Cardiac muscle cell (in vitro differentiated cells and primary cell): ENCODE measurements around the gene DNM3. TPM values are rescaled to one million over a fixed set of nuclear protein-coding genes. Genes with fewer than 3 reads are reported as not detected.

Source experiments
- DNase-seq, 2 donors: peaks; one replicate each; pipeline versions ENCODE4 v3.0.0 to v3.0.0-alpha.2; 2010 to 2017; ENCODE audit warnings: low read depth in 1 of 2, low spot score in 1 of 2
- H3K27ac ChIP-seq: fragments of 200-600 bp; sonication (generic); 2 replicates; pipeline ENCODE4 v1.5.1; 2016
- H3K27me3 ChIP-seq: fragments of 200-600 bp; sonication (generic); 2 replicates; pipeline ENCODE4 v1.6.0; 2016; ENCODE audit warnings: control low read depth
- H3K36me3 ChIP-seq: fragments of 200-600 bp; sonication (generic); 2 replicates; pipeline ENCODE4 v1.5.1; 2016; ENCODE audit warnings: control low read depth
- H3K4me1 ChIP-seq: fragments of 200-600 bp; sonication (generic); 2 replicates; pipeline ENCODE4 v1.8.1; 2017; ENCODE audit warnings: low read depth, mild to moderate bottlenecking, mixed run types
- H3K4me3 ChIP-seq: fragments of 200-600 bp; sonication (generic); 2 replicates; pipeline ENCODE4 v1.5.1; 2016; ENCODE audit warnings: mild to moderate bottlenecking
- H3K9me3 ChIP-seq: fragments of 200-600 bp; sonication (generic); 2 replicates; pipeline ENCODE4 v1.5.1; 2017; ENCODE audit warnings: low read depth, mild to moderate bottlenecking, control low read depth
- CTCF ChIP-seq: IDR thresholded peaks from 2 replicates; pipeline ENCODE4 v1.5.1; 2012; ENCODE audit warnings: low read depth, mild to moderate bottlenecking, low read length
- polyA plus RNA-seq: library from polyadenylated mRNA; unstranded; fragments of >200 nt; fragmentation: Nextera tagmentation; extraction: Ambion mirVana; gene quantifications from 2 replicates; pipeline ENCODE4 v1.2.1, GENCODE V29; 2016
- total RNA-seq: library from RNA; depleted of rRNA; stranded (reverse); fragments of >200 nt; gene quantifications from 2 replicates; pipeline ENCODE4 v1.2.3, GENCODE V29; 2016

DNM3 gene
- total and polyA plus RNA-seq, 2 experiments from 2014 or later: 0.42 TPM; not detected in 1

DNA sequence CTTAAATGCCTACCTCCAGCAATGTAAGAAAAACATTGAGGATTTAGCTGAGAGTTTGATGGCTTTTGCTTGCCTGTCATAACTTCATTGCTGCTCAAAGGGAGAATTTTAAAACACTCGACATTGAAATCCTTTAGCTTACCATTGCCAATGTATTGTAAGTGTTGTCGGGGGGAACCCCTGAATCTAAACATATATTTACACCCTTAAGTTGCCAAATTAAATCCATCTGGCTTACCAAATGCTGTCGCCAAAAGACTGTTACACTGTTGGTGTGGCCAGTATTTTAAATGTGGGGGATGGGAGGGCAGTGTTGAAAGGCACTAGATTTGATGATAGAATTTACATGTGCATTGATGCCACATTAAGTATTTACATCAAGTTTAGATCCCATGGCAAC lies 554.3 kb downstream of the DNM3 start:
- Histone ChIP-seq H3K27me3 (no peaks in the 10 kb centered on the region), H3K4me1 (peaks cover 4% of the 10 kb centered on the region), H3K9me3 (no peaks in the 10 kb centered on the region), H3K4me3 (no peak overlapping the region), H3K27ac (no peak overlapping the region), H3K36me3 (no peaks in the 10 kb centered on the region)
- TF ChIP-seq CTCF: no peak
- no peak for DNase-seq

DNA sequence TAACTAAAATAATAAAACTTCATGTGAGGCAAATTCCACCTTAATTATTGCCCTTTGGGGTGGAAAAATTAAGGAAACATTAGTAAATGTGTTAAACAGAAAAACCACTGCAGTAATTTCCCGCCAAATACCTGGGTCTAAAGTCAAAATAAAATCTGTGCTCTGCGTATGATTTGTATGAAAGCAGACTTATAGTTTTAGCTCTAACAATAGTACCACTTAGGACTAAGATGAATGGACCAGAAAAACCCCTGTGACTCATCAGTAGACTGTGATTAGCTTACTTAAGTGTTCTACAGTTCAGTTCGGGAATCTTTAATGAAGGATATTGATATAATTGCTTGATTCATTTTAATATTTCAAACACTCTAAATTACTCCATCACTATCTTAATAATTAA lies 555.9 kb downstream of the DNM3 start:
- no peak for TF ChIP-seq CTCF
- H3K27ac ChIP-seq: no peak overlapping the region
- no peak overlapping the region for H3K4me3 ChIP-seq
- no peaks in the 10 kb centered on the region for H3K36me3 ChIP-seq
- peaks cover 4% of the 10 kb centered on the region for H3K4me1 ChIP-seq
- DNase-seq: peak in 1 of 2 donors; percentile 65
- no peaks in the 10 kb centered on the region for H3K27me3 ChIP-seq
- no peaks in the 10 kb centered on the region for H3K9me3 ChIP-seq

GRCh38 chr1:172397633-172398032 lies 556.3 kb downstream of the DNM3 start:
- H3K4me1 ChIP-seq: peaks cover 4% of the 10 kb centered on the region
- H3K36me3 ChIP-seq: no peaks in the 10 kb centered on the region
- no peak for DNase-seq
- no peak overlapping the region for H3K27ac ChIP-seq
- no peak overlapping the region for H3K4me3 ChIP-seq
- H3K9me3 ChIP-seq: no peaks in the 10 kb centered on the region
- no peaks in the 10 kb centered on the region for H3K27me3 ChIP-seq
- no peak for TF ChIP-seq CTCF

- no peak overlapping the region for H3K27ac ChIP-seq
Measured at GRCh38 chr1:172398193-172398592, 556.9 kb downstream of the DNM3 start.

DNA sequence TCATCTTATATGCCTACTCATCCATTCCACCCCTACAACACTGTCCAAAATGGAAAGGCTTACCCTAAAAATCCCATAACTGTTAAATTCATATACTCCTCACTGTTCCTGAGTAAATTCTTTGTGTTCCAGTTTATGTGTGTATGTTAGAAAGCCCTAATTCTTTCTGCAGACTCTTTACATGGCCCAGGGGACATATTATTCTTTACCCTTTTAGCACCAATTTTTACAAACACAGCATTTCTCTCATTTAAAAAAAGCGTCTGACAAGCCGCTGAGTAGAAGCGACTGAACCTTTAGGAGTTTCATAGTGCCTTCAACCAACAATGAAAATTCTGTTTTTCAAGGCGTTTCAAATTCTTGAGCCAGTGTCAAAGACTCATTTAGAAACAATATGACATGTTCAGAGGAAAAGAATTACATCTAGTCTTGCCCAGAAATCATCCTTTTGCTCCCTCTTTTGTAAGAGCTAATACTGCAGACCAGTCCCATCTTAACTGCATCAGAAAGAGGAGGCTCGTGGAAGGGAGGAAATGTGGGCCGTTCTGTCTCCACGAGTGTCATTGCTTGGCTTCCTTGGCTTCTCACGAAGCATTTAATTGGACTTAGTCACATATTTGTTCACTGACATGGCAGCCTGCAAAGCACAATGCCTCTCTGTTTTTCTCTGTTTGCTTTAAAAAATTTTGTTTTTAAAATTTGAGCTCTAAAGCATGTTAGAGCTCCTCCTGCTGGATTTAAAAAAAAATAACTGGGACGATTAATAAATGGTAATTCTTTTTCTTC lies 557.9 kb downstream of the DNM3 start:
- Histone ChIP-seq H3K27me3 (no peaks in the 10 kb centered on the region), H3K4me1 (peaks cover 4% of the 10 kb centered on the region), H3K4me3 (no peak overlapping the region), H3K36me3 (no peaks in the 10 kb centered on the region), H3K27ac (no peak overlapping the region), H3K9me3 (no peaks in the 10 kb centered on the region)
- peak; percentile 47 for TF ChIP-seq CTCF
- DNase-seq: peak; percentile 13 to 98

More at GRCh38 chr1:172398193-172398592, 556.9 kb downstream of the DNM3 start:
- no peak for TF ChIP-seq CTCF
- H3K4me3 ChIP-seq: no peak overlapping the region
- no peaks in the 10 kb centered on the region for H3K36me3 ChIP-seq
- no peaks in the 10 kb centered on the region for H3K9me3 ChIP-seq
- DNase-seq: peak in 1 of 2 donors; percentile 57
- peaks cover 4% of the 10 kb centered on the region for H3K4me1 ChIP-seq
- H3K27me3 ChIP-seq: no peaks in the 10 kb centered on the region
